Prostate gland (tissue), 2 donors: ENCODE results near the gene SEPTIN5. TPM values are rescaled to one million over a fixed set of nuclear protein-coding genes. Genes with fewer than 3 reads are reported as not detected.

ENCODE experiments used
- DNase-seq: peaks from one replicate; pipeline ENCODE4 v3.0.0-alpha.2; 2019; ENCODE audit warnings: low spot score
- H3K27ac ChIP-seq, 2 donors: fragments of 200-600 bp; sonication (generic); 2 replicates each; pipeline ENCODE4 v1.5.1; 2017 to 2019
- H3K27me3 ChIP-seq: fragments of 200-600 bp; sonication (generic); replicated peaks from 2 replicates; pipeline ENCODE4 v1.5.1; 2019; ENCODE audit not compliant: insufficient read depth
- H3K36me3 ChIP-seq, 2 donors: fragments of 200-600 bp; sonication (generic); 1 replicate in 1 of 2; 2 replicates in 1 of 2; pipeline versions ENCODE4 v1.5.1 to v1.8.1; 2017 to 2019
- H3K4me1 ChIP-seq: fragments of 200-600 bp; sonication (generic); replicated peaks from 2 replicates; pipeline ENCODE4 v1.5.1; 2019
- H3K4me3 ChIP-seq, 2 donors: fragments of 200-600 bp; sonication (generic); 2 replicates each; pipeline ENCODE4 v1.5.1; 2017 to 2019
- H3K9me3 ChIP-seq: fragments of 200-600 bp; sonication (generic); 2 replicates; pipeline ENCODE4 v1.5.1; 2017
- CTCF ChIP-seq, 4 experiments: fragments of 200-600 bp in 2 of 4; fragments of 450-650 bp in 2 of 4; sonication (generic) in 2 of 4; IDR thresholded peaks; 1 replicate in 3 of 4; 2 replicates in 1 of 4; pipeline ENCODE4 v1.5.1; 2016 to 2019; ENCODE audit warnings: antibody characterized with exemption in 4 of 4, mild to moderate bottlenecking in 2 of 4, moderate library complexity in 2 of 4
- POLR2A ChIP-seq: fragments of 450-650 bp; IDR thresholded peaks from one replicate; pipeline ENCODE4 v1.6.1; 2016; ENCODE audit warnings: antibody characterized with exemption, mild to moderate bottlenecking
- POLR2AphosphoS5 ChIP-seq: sonication (generic); formaldehyde crosslinking; IDR thresholded peaks from one replicate; pipeline ENCODE4 v1.6.1; 2017; ENCODE audit warnings: antibody characterized with exemption
- WGBS: methylation state at CpG from one replicate; pipeline ENCODE4 v1.1.5; 2018; 5-methylcytosine and 5-hydroxymethylcytosine counted together
- intact Hi-C: fragments of 100-400 bp; cut with DNase I; formaldehyde crosslinking; loops from one replicate; pipeline ENCODE4 v1.14.2; 2022
- total RNA-seq, 2 donors: library from RNA; depleted of rRNA; stranded (reverse); fragments of >200 nt; gene quantifications; one replicate each; pipeline ENCODE4 v1.1.0, GENCODE V29; 2016

Gene SEPTIN5
- total RNA-seq, 2 donors from 2014 or later: 17.1 to 96.2 TPM

- Histone ChIP-seq H3K9me3 (no peaks in the 10 kb centered on the region), H3K36me3 (no peaks in the 10 kb centered on the region), H3K4me3 (no peak overlapping the region), H3K4me1 (no peaks in the 10 kb centered on the region), H3K27me3 (no peaks in the 10 kb centered on the region), H3K27ac (no peak overlapping the region)
- DNase-seq: no peak
- TF ChIP-seq CTCF (IDR thresholded peaks at IDR 0.05) (no peak), POLR2AphosphoS5 (no peak), POLR2A (no peak)
- intact Hi-C loops: no loop called here
- 90% methylated on average over 7 of the region's 7 CpGs for WGBS
These were observed 27.4 kb upstream of the SEPTIN5 start for GRCh38 chr22:19686946-19687345.

GRCh38 chr22:19687561-19688300 is 26.6 kb upstream of the SEPTIN5 start:
- DNase-seq: no peak
- H3K4me1 ChIP-seq: no peaks in the 10 kb centered on the region
- H3K4me3 ChIP-seq: no peak overlapping the region
- H3K36me3 ChIP-seq: no peaks in the 10 kb centered on the region
- H3K9me3 ChIP-seq: no peaks in the 10 kb centered on the region
- TF ChIP-seq CTCF (IDR thresholded peaks at IDR 0.05) (no peak), POLR2AphosphoS5 (no peak), POLR2A (no peak)
- H3K27me3 ChIP-seq: no peaks in the 10 kb centered on the region
- H3K27ac ChIP-seq: no peak overlapping the region
- intact Hi-C loops: no loop called here
- WGBS: 58% methylated on average over 22 of the region's 22 CpGs

GRCh38 chr22:19688301-19689290 is 25.7 kb upstream of the SEPTIN5 start:
- 73% methylated on average over 21 of the region's 21 CpGs for WGBS
- no peaks in the 10 kb centered on the region for H3K4me1 ChIP-seq
- no peaks in the 10 kb centered on the region for H3K36me3 ChIP-seq
- no peak overlapping the region for H3K27ac ChIP-seq
- no peaks in the 10 kb centered on the region for H3K9me3 ChIP-seq
- H3K27me3 ChIP-seq: no peaks in the 10 kb centered on the region
- TF ChIP-seq POLR2AphosphoS5 (no peak), POLR2A (no peak), CTCF (IDR thresholded peaks at IDR 0.05) (no peak)
- intact Hi-C loops: no loop called here
- H3K4me3 ChIP-seq: no peak overlapping the region
- no peak for DNase-seq

GRCh38 chr22:19689408-19689807 is 24.9 kb upstream of the SEPTIN5 start:
- TF ChIP-seq POLR2A (no peak), POLR2AphosphoS5 (no peak), CTCF (IDR thresholded peaks at IDR 0.05) (no peak)
- DNase-seq: no peak
- intact Hi-C loops: no loop called here
- Histone ChIP-seq H3K4me1 (no peaks in the 10 kb centered on the region), H3K27me3 (no peaks in the 10 kb centered on the region), H3K4me3 (no peak overlapping the region), H3K9me3 (no peaks in the 10 kb centered on the region), H3K36me3 (no peaks in the 10 kb centered on the region), H3K27ac (no peak overlapping the region)
- 83% methylated on average over 15 of the region's 15 CpGs for WGBS
